Lung (tissue), 16 donors: Measurements from ENCODE around the gene BIRC5. TPM values are rescaled to one million over a fixed set of nuclear protein-coding genes. Genes with fewer than 3 reads are reported as not detected.

Experiments
- ATAC-seq: fragments of 200-7000 bp; cut with Tn5 transposase; one replicate; pipeline ENCODE4 v1.9.1; 2020; ENCODE audit warnings: moderate number of reproducible peaks; ENCODE audit not compliant: insufficient read depth, low FRiP score
- DNase-seq, 3 donors: peaks; one replicate each; pipeline ENCODE4 v3.0.0-alpha.2; 2013 to 2017
- H3K27ac ChIP-seq, 2 donors: one replicate each; pipeline ENCODE4 v1.5.1; 2013; ENCODE audit warnings: mild to moderate bottlenecking in 2 of 2, moderate library complexity in 2 of 2, control low read depth in 1 of 2, inconsistent platforms in 1 of 2, low read depth in 1 of 2, low read length in 1 of 2
- H3K27me3 ChIP-seq, 3 donors: one replicate each; pipeline ENCODE4 v1.5.1; 2013; ENCODE audit warnings: low read length in 2 of 3; ENCODE audit not compliant: control insufficient read depth in 3 of 3, insufficient read depth in 3 of 3
- H3K36me3 ChIP-seq, 4 donors: one replicate each; pipeline ENCODE4 v1.5.1; 2013; ENCODE audit warnings: low read length in 4 of 4, mild to moderate bottlenecking in 1 of 4, moderate library complexity in 1 of 4; ENCODE audit not compliant: control insufficient read depth in 4 of 4, insufficient read depth in 4 of 4
- H3K4me1 ChIP-seq, 5 donors: one replicate each; pipeline ENCODE4 v1.5.1; 2013; ENCODE audit warnings: low read length in 5 of 5, mild to moderate bottlenecking in 2 of 5, moderate library complexity in 1 of 5; ENCODE audit not compliant: control insufficient read depth in 5 of 5, insufficient read depth in 5 of 5
- H3K4me3 ChIP-seq: one replicate; pipeline ENCODE4 v1.5.1; 2013; ENCODE audit warnings: mild to moderate bottlenecking, control low read depth, moderate library complexity
- H3K9ac ChIP-seq, 2 donors: one replicate each; pipeline ENCODE4 v1.5.1; 2013; ENCODE audit warnings: low read length in 2 of 2, control low read depth in 1 of 2; ENCODE audit not compliant: insufficient read depth in 1 of 2
- H3K9me3 ChIP-seq, 4 donors: one replicate each; pipeline ENCODE4 v1.5.1; 2013; ENCODE audit warnings: low read length in 3 of 4, mild to moderate bottlenecking in 1 of 4, moderate library complexity in 1 of 4; ENCODE audit not compliant: control insufficient read depth in 4 of 4, insufficient read depth in 3 of 4
- CTCF ChIP-seq: IDR thresholded peaks from 2 replicates; pipeline ENCODE4 v1.5.1; 2012; ENCODE audit warnings: mild to moderate bottlenecking; ENCODE audit errors: control extremely low read depth, extremely low read depth
- WGBS, 2 donors: extraction: QIAGEN DNeasy Blood & Tissue Kit; methylation state at CpG; one replicate each; pipeline ENCODE4 v1.1.7; 2013; 5-methylcytosine and 5-hydroxymethylcytosine counted together
- long read RNA-seq, 5 donors: transcript quantifications; one replicate each; lab custom pipeline, GENCODE V29; 2026
- polyA plus RNA-seq, 2 donors: library from polyadenylated mRNA; stranded (reverse); fragments of 200-250 nt; gene quantifications; one replicate each; pipeline ENCODE4 v1.2.1, GENCODE V29; 2013
- total RNA-seq, 2 donors: library from RNA; depleted of rRNA in 1 of 2; stranded (reverse); fragments of >200 nt in 1 of 2; gene quantifications; one replicate each; pipeline ENCODE4 v1.2.1, GENCODE V29; 2014 to 2021
- donor health status: control.
- donor health status: control.
- donor health status: Bipolar disorder and iron deficiency.
- donor health status: healthy.
- donor health status: DM: yes; HTN: yes; CAD: no.

BIRC5 gene
- total RNA-seq (10 to 100 TPM in 1 of 2 donors, 1 to 10 TPM in 1; 1.1 to 11.2 TPM), polyA plus RNA-seq (1 to 10 TPM; 2.0 to 2.8 TPM)
- long read RNA-seq, donor 1, transcript BIRC5-202 (4 exons, 2,630 nt): major isoform, 15 of 19 reads
- long read RNA-seq, donor 1, partial matches to known transcripts: 0 of 19 reads
- long read RNA-seq, donor 1, other reads (novel, unspliced or antisense): 0 of 19 reads
- long read RNA-seq, donor 2, transcript BIRC5-202 (4 exons, 2,630 nt): major isoform, 8 of 9 reads
- long read RNA-seq, donor 2, partial matches to known transcripts: 0 of 9 reads
- long read RNA-seq, donor 2, other reads (novel, unspliced or antisense): 0 of 9 reads
- long read RNA-seq, donor 3, transcript BIRC5-202 (4 exons, 2,630 nt): major isoform, 6 of 8 reads
- long read RNA-seq, donor 3, partial matches to known transcripts: 0 of 8 reads
- long read RNA-seq, donor 3, other reads (novel, unspliced or antisense): 0 of 8 reads
- long read RNA-seq, donor 4, transcript BIRC5-202 (4 exons, 2,630 nt): major isoform, 11 of 16 reads
- long read RNA-seq, donor 4, partial matches to known transcripts: 5 of 16 reads
- long read RNA-seq, donor 4, other reads (novel, unspliced or antisense): 0 of 16 reads
- long read RNA-seq, donor 5, transcript BIRC5-202 (4 exons, 2,630 nt): major isoform, 26 of 38 reads
- long read RNA-seq, donor 5, partial matches to known transcripts: 0 of 38 reads
- long read RNA-seq, donor 5, other reads (novel, unspliced or antisense): 0 of 38 reads

GRCh38 chr17:78214016-78214705 is at the start of gene BIRC5:
Gene BIRC5 (plus strand): TSS chr17:78214253. CDS start chr17:78214317, 64 bp downstream.
- DNase-seq (peak; percentile 88 to 92 (median 88)), ATAC-seq (peak; percentile 99)
- Histone ChIP-seq H3K27ac (no peak within 1 kb of the TSS), H3K9ac (peak within 1 kb of the TSS in 1 of 2 donors; percentile 53), H3K36me3 (no peaks in the 10 kb centered on the region), H3K9me3 (no peaks in the 10 kb centered on the region), H3K27me3 (no peaks in the 10 kb centered on the region), H3K4me1 (peaks cover 0 to 18% (median 3%) of the 10 kb centered on the region in 5 donors), H3K4me3 (peak within 1 kb of the TSS; percentile 33)
- TF ChIP-seq CTCF: no peak
- 1% methylated on average over 45 to 60 of the region's 60 CpGs for WGBS, 2 donors

- peaks cover 0 to 11% (median 3%) of the 10 kb centered on the region in 5 donors for H3K4me1 ChIP-seq
- ATAC-seq (no peak), DNase-seq (no peak)
- no peaks in the 10 kb centered on the region for H3K36me3 ChIP-seq
- no peak for TF ChIP-seq CTCF
- no peak overlapping the region for H3K27ac ChIP-seq
- no peaks in the 10 kb centered on the region for H3K27me3 ChIP-seq
- no peak overlapping the region for H3K4me3 ChIP-seq
- 88 to 90% methylated on average over 16 of the region's 16 CpGs for WGBS, 2 donors
- no peak overlapping the region for H3K9ac ChIP-seq
- H3K9me3 ChIP-seq: no peaks in the 10 kb centered on the region
These were observed 49.1 kb upstream of the BIRC5 start for GRCh38 chr17:78164748-78165607.

GRCh38 chr17:78166416-78166815 is 47.6 kb upstream of the BIRC5 start:
- DNase-seq: no peak
- peaks cover 0 to 4% (median 0%) of the 10 kb centered on the region in 4 donors for H3K36me3 ChIP-seq
- H3K27me3 ChIP-seq: no peaks in the 10 kb centered on the region
- H3K9me3 ChIP-seq: no peaks in the 10 kb centered on the region
- no peak overlapping the region for H3K9ac ChIP-seq
- no peak overlapping the region for H3K4me3 ChIP-seq
- no peak for TF ChIP-seq CTCF
- no peak overlapping the region for H3K27ac ChIP-seq
- ATAC-seq: no peak
- peaks cover 0 to 11% (median 3%) of the 10 kb centered on the region in 5 donors for H3K4me1 ChIP-seq
- WGBS, 2 donors: 72 to 80% methylated on average over 6 of the region's 6 CpGs
